Ascending aorta (tissue), 1 donor: Measurements from ENCODE around the gene DMPK. TPM values are rescaled to one million over a fixed set of nuclear protein-coding genes. Genes with fewer than 3 reads are reported as not detected.

Experiments used
- total RNA-seq: library from RNA; depleted of rRNA; stranded (reverse); fragments of >200 nt; gene quantifications from one replicate; pipeline ENCODE4 v1.1.0, GENCODE V29; 2016

DMPK gene
- total RNA-seq, 1 donor from 2014 or later: 76.8 TPM

Other genes with a start within 250 kb of the DMPK start
- 4.5 TPM for gene OPA3, start 197.7 kb downstream of the DMPK start, total RNA-seq
- 14.0 TPM for gene GPR4, start 180.3 kb downstream of the DMPK start, total RNA-seq
- 129 TPM for gene EML2, start 143.1 kb downstream of the DMPK start, total RNA-seq
- gene GIPR, start 114.3 kb downstream of the DMPK start, total RNA-seq: not detected
- gene SNRPD2, start 90.5 kb downstream of the DMPK start, total RNA-seq: 71.1 TPM
- 7.2 TPM for gene QPCTL, start 89.8 kb downstream of the DMPK start, total RNA-seq
- gene FBXO46, start 51.6 kb downstream of the DMPK start, total RNA-seq: 27.5 TPM
- gene MEIOSIN, start 49.1 kb downstream of the DMPK start, total RNA-seq: not detected
- gene SIX5, start 13.2 kb downstream of the DMPK start, total RNA-seq: 39.2 TPM
- gene DMWD, start 10.4 kb upstream of the DMPK start, total RNA-seq: 110 TPM
- gene RSPH6A, start 32.8 kb upstream of the DMPK start, total RNA-seq: not detected
- gene SYMPK, start 80.7 kb upstream of the DMPK start, total RNA-seq: 103 TPM
- not detected for gene FOXA3, start 81.8 kb upstream of the DMPK start, total RNA-seq
- gene IRF2BP1, start 103.7 kb upstream of the DMPK start, total RNA-seq: 45.7 TPM
- 1.6 TPM for gene MYPOP, start 120.1 kb upstream of the DMPK start, total RNA-seq
- not detected for gene NANOS2, start 132.3 kb upstream of the DMPK start, total RNA-seq
- 11.3 TPM for gene NOVA2, start 191.4 kb upstream of the DMPK start, total RNA-seq
- gene CCDC61, start 213.0 kb upstream of the DMPK start, total RNA-seq: 13.7 TPM
- not detected for gene PGLYRP1, start 240.6 kb upstream of the DMPK start, total RNA-seq